SW 1271 (cell line): ENCODE data around the gene CHKB.

ENCODE experiments used
- DNase-seq, 2 experiments: peaks; one replicate each; lab custom pipeline; 2025; lab: John Stamatoyannopoulos, UW

Gene CHKB

DNA sequence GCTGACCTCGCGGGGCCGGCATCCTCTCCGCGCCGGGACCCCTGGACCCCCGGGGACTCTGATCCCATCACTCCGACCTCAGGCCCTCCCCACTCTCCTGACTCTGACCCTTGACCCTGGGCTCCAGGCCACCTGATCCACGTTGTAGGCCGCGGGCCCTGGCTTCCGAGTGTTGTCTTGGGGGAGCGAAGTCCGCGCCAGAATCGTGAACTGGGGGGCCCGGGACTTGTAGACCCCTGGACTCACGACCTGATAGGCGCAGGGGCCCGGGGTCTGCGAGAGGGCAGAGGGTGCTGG is 52.1 kb downstream of the CHKB start:
- no peak for DNase-seq

DNA sequence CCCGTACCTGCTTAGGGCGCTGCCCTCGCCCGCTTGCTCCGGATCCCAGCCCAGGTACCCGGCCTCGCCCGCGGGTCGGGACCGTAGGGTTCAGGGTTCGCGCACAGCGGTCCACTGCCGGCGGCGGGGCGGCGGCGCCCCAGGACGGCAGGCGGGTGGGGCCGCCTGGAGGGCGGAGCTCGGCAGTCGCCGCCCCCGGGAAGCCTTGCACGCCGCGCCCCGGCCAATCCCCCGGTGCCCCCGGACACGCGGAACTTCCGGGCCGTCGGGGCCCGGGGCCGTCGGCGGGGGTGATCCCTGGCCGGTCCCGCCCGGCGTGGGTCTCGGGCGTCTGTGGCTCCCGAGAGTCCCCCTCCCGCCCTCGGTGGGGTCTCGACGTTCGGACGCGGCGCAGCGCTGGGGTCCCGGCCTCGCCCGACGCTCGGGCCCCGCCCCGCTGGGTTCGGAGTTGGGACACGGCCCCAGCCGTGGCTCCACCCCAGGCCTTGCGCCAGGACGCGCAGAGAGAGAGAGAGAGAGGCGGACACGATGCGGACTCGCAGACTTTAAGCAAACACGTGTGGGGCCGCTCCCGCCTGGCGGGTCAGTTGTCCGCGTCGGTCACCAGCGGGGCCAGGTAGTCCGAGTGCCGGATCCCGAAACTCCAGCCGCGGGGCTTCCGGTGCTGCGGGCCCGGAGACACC is 52.6 kb downstream of the CHKB start, which contains the start of gene TYMP:
Gene TYMP, minus strand, starts transcription at position 116 of the 683 bp plus-strand sequence. CDS start 303 bp downstream, outside the sequence.
- DNase-seq, result peak in 1 of 2 experiments; percentile 40

- no peak for DNase-seq
Measured at GRCh38 chr22:50529416-50529896, 53.2 kb downstream of the CHKB start.
